Esophagus muscularis mucosa (tissue), 4 donors: ENCODE results near the gene SLC39A7. TPM values are rescaled to one million over a fixed set of nuclear protein-coding genes. Genes with fewer than 3 reads are reported as not detected.

Experiments used
- DNase-seq: peaks from one replicate; pipeline ENCODE4 v3.0.0-alpha.2; 2017; ENCODE audit errors: extremely low spot score
- H3K27ac ChIP-seq, 4 donors: fragments of 200-600 bp; sonication (generic); replicated peaks in 1 of 4; 1 replicate in 3 of 4; 2 replicates in 1 of 4; pipeline ENCODE4 v1.5.1; 2016 to 2019; ENCODE audit warnings: mild to moderate bottlenecking in 1 of 4
- H3K27me3 ChIP-seq, 4 donors: fragments of 200-600 bp; sonication (generic); one replicate each; pipeline versions ENCODE4 v1.5.1 to v1.6.0; 2016 to 2019
- H3K36me3 ChIP-seq, 4 donors: fragments of 200-600 bp; sonication (generic); one replicate each; pipeline ENCODE4 v1.5.1; 2016 to 2019
- H3K4me1 ChIP-seq, 4 donors: fragments of 200-600 bp; sonication (generic); one replicate each; pipeline ENCODE4 v1.5.1; 2016 to 2019
- H3K4me3 ChIP-seq, 4 donors: fragments of 200-600 bp; sonication (generic); 1 replicate in 2 of 4; 2 replicates in 2 of 4; pipeline ENCODE4 v1.5.1; 2016 to 2019; ENCODE audit warnings: mild to moderate bottlenecking in 4 of 4, moderate library complexity in 1 of 4
- H3K9me3 ChIP-seq, 4 donors: fragments of 200-600 bp; sonication (generic); 1 replicate in 3 of 4; 2 replicates in 1 of 4; pipeline ENCODE4 v1.5.1; 2016 to 2019
- CTCF ChIP-seq, 3 experiments: fragments of 200-600 bp in 2 of 3; fragments of 450-650 bp in 1 of 3; sonication (generic) in 2 of 3; IDR thresholded peaks; one replicate each; pipeline ENCODE4 v1.5.1; 2017 to 2019; ENCODE audit warnings: antibody characterized with exemption in 3 of 3, mild to moderate bottlenecking in 2 of 3, moderate library complexity in 1 of 3
- EP300 ChIP-seq: sonication (generic); formaldehyde crosslinking; IDR thresholded peaks from one replicate; pipeline ENCODE4 v1.6.1; 2017; ENCODE audit warnings: antibody characterized with exemption
- POLR2A ChIP-seq: fragments of 450-650 bp; IDR thresholded peaks from one replicate; pipeline ENCODE4 v1.6.1; 2017; ENCODE audit warnings: antibody characterized with exemption, moderate library complexity, mild to moderate bottlenecking, low read depth
- POLR2AphosphoS5 ChIP-seq, 2 donors: sonication (generic); formaldehyde crosslinking; IDR thresholded peaks; one replicate each; pipeline ENCODE4 v1.6.1; 2017; ENCODE audit warnings: antibody characterized with exemption in 2 of 2
- WGBS: methylation state at CpG from one replicate; pipeline ENCODE4 v1.1.5; 2018; 5-methylcytosine and 5-hydroxymethylcytosine counted together
- intact Hi-C: fragments of 100-400 bp; cut with DNase I; formaldehyde crosslinking; loops from one replicate; pipeline ENCODE4 v1.15.1; 2023
- total RNA-seq, 4 donors: library from RNA; depleted of rRNA; stranded (reverse); fragments of >200 nt; gene quantifications; one replicate each; pipeline versions ENCODE4 v1.1.0 to v1.2.1, GENCODE V29; 2016

Gene SLC39A7
- total RNA-seq, 4 donors from 2014 or later, result 43.6 to 80.1 (median 62.3) TPM

- Histone ChIP-seq H3K4me3 (peak overlapping the region; percentile 53 to 60 (median 56)), H3K27ac (peak overlapping the region in 3 of 4 donors; percentile 26 to 48 (median 34)), H3K4me1 (peaks cover 9 to 38% (median 24%) of the 10 kb centered on the region in 4 donors), H3K9me3 (no peaks in the 10 kb centered on the region), H3K27me3 (peaks cover 0 to 1% (median 0%) of the 10 kb centered on the region in 4 donors), H3K36me3 (peaks cover 0 to 28% (median 26%) of the 10 kb centered on the region in 4 donors)
- TF ChIP-seq POLR2AphosphoS5 (IDR thresholded peaks at IDR 0.05) (no peak), EP300 (no peak), CTCF (IDR thresholded peaks at IDR 0.05) (no peak), POLR2A (no peak)
- intact Hi-C loops, result loop anchor here (5.0 kb wide), 1 partner anchor 53 kb away; no protein-coding TSS in a partner anchor
- no peak for DNase-seq
- 19% methylated on average over 9 of the region's 9 CpGs for WGBS
These were observed 13.3 kb downstream of the SLC39A7 start for GRCh38 chr6:33213989-33214335.

GRCh38 chr6:33215271-33216116, 14.8 kb downstream of the SLC39A7 start:
- peaks cover 6 to 30% (median 20%) of the 10 kb centered on the region in 4 donors for H3K4me1 ChIP-seq
- no peak overlapping the region for H3K27ac ChIP-seq
- TF ChIP-seq EP300 (no peak), CTCF (IDR thresholded peaks at IDR 0.05) (no peak), POLR2A (no peak), POLR2AphosphoS5 (IDR thresholded peaks at IDR 0.05) (no peak)
- peaks cover 0 to 16% (median 15%) of the 10 kb centered on the region in 4 donors for H3K36me3 ChIP-seq
- peaks cover 0 to 5% (median 0%) of the 10 kb centered on the region in 4 donors for H3K27me3 ChIP-seq
- intact Hi-C loops, result no loop called here
- no peak overlapping the region for H3K4me3 ChIP-seq
- 87% methylated on average over 6 of the region's 9 CpGs for WGBS
- DNase-seq, result no peak
- H3K9me3 ChIP-seq, result no peaks in the 10 kb centered on the region

GRCh38 chr6:33216117-33216649, 15.5 kb downstream of the SLC39A7 start:
- intact Hi-C loops, result no loop called here

GRCh38 chr6:33217246-33217645, 16.6 kb downstream of the SLC39A7 start:
- no peaks in the 10 kb centered on the region for H3K36me3 ChIP-seq
- WGBS, result 92% methylated on average over 6 of the region's 6 CpGs
- no peak overlapping the region for H3K4me3 ChIP-seq
- no peak overlapping the region for H3K27ac ChIP-seq
- no peak for DNase-seq
- no peaks in the 10 kb centered on the region for H3K9me3 ChIP-seq
- peaks cover 0 to 10% (median 0%) of the 10 kb centered on the region in 4 donors for H3K27me3 ChIP-seq
- peaks cover 6 to 21% (median 20%) of the 10 kb centered on the region in 4 donors for H3K4me1 ChIP-seq
- TF ChIP-seq CTCF (IDR thresholded peaks at IDR 0.05) (no peak), POLR2A (no peak), EP300 (no peak), POLR2AphosphoS5 (IDR thresholded peaks at IDR 0.05) (no peak)
- intact Hi-C loops, result no loop called here

More at GRCh38 chr6:33216117-33216649, 15.5 kb downstream of the SLC39A7 start:
- TF ChIP-seq POLR2A (no peak), EP300 (no peak), POLR2AphosphoS5 (IDR thresholded peaks at IDR 0.05) (no peak), CTCF (IDR thresholded peaks at IDR 0.05) (no peak)
- no peak for DNase-seq
- 84% methylated on average over 3 of the region's 4 CpGs for WGBS
- no peaks in the 10 kb centered on the region for H3K9me3 ChIP-seq
- H3K27ac ChIP-seq, result no peak overlapping the region
- H3K4me3 ChIP-seq, result no peak overlapping the region
- H3K36me3 ChIP-seq, result peaks cover 0 to 9% (median 8%) of the 10 kb centered on the region in 4 donors
- H3K4me1 ChIP-seq, result peaks cover 6 to 30% (median 20%) of the 10 kb centered on the region in 4 donors
- peaks cover 0 to 10% (median 0%) of the 10 kb centered on the region in 4 donors for H3K27me3 ChIP-seq
